ENCODE data around the gene FBLN7. TPM values are rescaled to one million over a fixed set of nuclear protein-coding genes. Genes with fewer than 3 reads are reported as not detected.

FBLN7 gene
- total RNA-seq, 2 donors from 2014 or later: 0.70 to 1.5 TPM

DNA sequence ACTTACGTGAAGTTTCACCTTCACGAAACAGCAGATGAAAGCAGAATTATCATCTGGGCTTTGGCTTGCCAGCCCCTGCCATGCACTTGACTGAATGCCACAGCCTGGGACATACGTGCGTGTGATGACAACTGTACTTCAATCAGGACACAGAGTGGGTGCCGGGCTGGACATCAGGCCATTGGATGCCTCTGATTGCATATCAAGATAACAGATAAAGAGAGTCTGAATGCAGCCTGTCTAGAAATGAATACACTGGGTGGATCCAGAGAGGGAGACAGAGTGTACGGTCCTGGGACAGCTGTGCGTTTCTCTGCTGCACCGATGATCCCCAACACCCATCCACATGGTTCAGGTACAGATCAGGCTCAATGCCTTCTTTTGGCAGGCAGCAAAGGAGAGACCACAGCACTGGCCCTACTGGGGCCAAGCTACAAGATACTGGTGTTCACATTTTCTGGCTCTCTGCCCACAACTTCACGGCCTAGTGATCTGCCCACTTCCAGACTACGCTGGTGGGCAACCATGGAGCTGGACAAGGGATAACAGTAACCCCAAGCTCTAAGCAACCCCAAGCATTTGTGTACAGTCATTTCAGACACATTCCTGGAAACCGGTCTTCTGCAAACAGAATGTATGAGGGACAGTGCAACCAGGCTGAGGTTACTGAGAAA lies 35.6 kb downstream of the FBLN7 start:
- ATAC-seq: no peak
- intact Hi-C loops (cut with DNase I, micrococcal nuclease): no loop called here
- DNase-seq: no peak

DNA sequence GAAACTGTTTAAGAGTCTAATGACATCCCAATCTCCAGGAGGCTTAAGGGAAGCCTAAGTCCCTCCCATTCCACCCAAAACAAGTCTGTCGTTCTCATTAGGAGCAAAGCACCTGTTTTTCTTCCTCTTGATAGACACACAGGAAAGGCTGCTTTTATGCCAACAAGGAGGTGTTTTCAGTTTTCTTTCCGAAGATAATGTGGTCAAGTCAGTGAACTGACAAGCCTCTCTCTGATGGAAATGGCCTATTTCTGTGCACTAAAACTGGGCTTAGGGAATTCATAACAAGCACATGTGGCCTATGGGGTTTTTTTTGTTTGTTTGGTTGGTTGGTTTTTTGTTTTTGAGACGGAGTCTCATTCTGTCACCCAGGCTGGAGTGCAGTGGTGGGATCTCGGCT lies 36.2 kb downstream of the FBLN7 start:
- ATAC-seq (no peak), DNase-seq (no peak)
- intact Hi-C loops (cut with DNase I, micrococcal nuclease): no loop called here

DNA sequence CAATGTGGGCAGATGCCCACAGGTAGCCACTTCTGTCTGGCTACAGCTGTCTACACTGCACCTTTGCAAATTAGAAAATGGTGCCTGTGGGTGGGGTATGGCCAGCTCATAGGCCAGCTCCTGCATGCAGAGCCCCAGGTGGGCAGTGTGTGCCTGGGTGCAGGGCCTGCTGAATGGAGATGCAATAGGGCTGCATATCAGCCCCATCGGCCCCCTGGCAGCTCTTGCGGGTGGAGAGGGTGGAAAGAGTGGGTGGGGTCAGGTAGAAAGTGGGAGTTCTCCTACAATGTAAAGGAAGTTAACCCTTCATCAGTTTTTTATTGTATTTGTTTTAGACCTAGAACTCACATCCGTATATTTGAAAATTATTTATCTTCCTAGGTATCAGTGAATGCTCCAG lies 37.1 kb downstream of the FBLN7 start:
- no peak for DNase-seq

DNA sequence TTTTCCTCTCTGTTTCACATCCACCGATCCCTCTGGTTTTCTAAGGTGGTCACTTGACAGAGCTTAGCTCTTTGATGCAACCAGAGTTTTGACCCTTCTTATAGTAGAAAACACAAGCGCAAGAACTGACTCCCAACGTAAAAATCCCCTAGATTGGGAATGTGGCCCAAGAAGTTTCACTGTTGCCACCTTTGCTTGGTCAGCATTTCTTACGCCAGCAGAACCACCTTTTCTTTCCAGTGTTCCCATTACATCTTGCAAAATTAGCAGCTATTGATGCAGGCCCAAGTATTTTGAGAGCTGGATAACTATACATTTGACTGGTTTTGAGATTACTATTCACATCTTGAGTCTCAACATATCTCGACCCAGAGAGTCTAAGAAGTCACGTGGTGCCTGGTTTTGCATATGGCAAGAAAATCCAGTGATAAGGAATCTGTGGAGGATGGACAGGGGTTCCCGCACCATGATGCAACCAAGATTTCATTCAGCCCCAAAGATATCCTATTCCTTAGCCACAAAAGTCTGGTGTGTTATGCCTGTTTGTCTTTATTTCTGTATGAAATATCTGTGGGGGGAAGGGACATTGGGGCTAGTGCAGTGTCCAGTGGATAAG lies 37.9 kb downstream of the FBLN7 start:
- intact Hi-C loops (cut with DNase I, micrococcal nuclease): no loop called here
- no peak for DNase-seq
- no peak for ATAC-seq

More for the DNA sequence above, 37.1 kb downstream of the FBLN7 start:
- intact Hi-C loops (cut with DNase I, micrococcal nuclease): no loop called here
- no peak for ATAC-seq

DNA sequence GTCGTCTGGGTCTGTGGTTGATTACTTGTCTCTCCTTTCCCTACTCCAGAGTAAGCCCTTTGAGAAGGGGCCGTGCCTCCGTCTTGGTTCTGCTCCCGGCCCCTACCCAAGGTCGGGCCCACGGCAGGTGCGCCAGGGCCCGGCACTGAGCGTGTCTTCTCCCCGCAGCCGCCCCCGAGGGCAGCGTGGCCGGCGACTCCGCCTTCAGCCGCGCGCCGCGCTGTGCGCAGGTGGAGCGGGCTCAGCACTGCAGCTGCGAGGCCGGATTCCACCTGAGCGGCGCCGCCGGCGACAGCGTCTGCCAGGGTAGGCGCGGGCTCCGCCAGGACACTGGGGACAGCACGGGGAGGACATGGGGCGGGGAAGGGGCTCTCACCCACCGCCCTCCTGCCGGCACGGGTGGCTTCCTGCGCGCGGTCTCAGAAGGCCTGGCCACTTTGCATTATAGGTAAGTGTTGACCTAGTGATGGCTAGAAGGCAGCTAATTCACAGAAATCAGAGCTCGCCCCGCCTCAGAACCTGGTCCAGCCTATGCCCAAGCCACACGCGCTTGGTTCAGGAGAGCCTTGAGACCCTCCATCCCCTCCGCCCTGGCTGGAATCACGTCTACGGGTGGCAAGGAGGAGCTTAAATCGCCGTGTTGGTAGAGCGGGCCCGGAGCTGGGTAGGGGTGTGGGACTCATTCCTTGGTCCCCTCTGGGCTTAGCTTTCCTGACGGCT lies 43.5 kb downstream of the FBLN7 start:
- peak in 1 of 2 donors; percentile 28 for DNase-seq
- intact Hi-C loops (cut with DNase I, micrococcal nuclease): no loop called here
- peak; percentile 74 for ATAC-seq

DNA sequence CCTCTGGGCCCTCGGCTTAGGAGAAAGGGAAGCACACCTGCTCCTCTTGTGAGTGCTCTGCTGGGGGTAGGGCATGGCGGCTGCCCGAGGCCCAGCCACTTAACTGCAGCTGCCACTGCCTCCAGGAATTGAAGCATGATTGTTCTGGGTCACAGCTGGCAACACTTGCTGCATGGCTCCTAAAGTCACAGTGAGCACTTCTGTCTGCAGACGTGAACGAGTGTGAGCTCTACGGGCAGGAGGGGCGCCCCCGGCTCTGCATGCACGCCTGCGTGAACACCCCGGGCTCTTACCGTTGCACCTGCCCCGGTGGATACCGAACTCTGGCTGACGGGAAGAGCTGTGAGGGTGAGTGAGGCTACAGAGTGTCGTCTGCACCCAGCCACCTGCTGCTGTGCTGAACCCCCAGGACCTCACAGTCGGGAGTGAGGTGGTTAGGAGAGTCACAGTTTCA lies 44.4 kb downstream of the FBLN7 start:
- ATAC-seq (no peak), DNase-seq (peak in 1 of 2 donors; percentile 16)
- intact Hi-C loops (cut with DNase I, micrococcal nuclease): no loop called here

DNA sequence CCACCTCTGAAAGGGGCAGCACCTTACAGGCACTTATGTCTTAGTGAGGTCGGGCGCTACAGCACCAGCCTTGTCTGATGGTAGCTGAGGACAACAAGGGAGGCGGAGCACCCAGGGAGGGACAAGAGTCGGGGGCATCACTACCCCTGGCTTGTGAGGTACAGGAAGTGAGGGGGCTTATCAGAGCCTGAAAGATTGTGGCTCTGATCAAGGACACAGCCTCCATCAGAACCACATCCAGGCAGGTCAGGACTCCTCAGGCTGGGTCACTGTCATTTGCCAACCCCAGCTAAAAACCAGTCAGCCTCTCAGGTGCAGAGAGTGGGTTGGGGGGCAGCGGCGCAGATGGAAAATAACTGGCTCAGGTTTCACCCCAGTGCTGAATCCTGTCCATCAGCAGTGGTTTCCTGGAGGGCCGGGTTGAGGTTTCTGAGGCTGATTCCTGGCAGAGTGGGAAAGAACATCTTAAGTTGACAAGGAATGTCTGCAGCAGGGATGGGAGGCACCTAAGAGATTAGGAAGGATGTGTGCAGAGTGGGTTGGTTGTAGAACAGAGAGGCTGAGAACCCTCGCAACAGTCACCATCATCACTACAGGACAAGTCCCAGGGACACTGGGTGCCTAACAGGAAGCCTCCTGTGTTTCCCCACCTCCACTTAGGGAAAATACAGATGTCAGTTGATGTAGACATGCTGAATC lies 45.3 kb downstream of the FBLN7 start:
- no peak for ATAC-seq
- no peak for DNase-seq
- intact Hi-C loops (cut with DNase I, micrococcal nuclease): no loop called here

DNA sequence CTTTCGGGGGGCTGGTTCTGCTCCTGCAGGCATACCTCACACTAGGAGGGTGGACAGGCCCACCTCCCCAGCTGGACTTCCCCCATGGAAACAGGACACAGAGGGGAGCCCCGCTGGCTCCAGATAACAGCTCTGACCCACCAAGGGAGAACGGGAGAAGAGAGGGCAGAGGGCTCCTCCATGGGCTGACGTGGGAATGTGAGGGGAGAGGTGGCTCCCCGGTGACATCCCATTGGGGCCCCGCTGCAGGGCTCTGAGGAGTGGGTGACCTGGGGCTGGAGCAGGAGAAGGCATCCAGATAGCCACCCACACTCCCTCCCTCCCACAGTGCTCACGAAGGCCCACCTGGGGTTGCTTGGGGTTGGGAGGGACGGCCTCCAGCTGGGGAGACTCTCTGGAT lies 45.9 kb downstream of the FBLN7 start:
- ATAC-seq (no peak), DNase-seq (no peak)
- intact Hi-C loops (cut with DNase I, micrococcal nuclease): no loop called here

DNA sequence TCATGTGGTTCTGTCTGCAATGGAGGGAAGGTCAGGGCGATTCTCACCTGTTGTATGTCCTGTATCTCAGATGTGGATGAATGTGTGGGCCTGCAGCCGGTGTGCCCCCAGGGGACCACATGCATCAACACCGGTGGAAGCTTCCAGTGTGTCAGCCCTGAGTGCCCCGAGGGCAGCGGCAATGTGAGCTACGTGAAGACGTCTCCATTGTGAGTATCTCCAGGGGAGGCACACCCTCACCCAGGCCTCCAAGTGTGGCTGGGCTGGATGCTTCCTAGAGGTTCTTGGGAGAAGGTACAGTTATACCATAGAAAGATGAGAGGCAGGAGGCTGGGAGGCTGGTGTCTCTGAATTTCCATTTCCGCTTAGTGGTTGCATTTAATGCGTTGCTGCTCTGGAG lies 46.9 kb downstream of the FBLN7 start:
- DNase-seq (no peak), ATAC-seq (no peak)
- intact Hi-C loops (cut with DNase I, micrococcal nuclease): no loop called here

DNA sequence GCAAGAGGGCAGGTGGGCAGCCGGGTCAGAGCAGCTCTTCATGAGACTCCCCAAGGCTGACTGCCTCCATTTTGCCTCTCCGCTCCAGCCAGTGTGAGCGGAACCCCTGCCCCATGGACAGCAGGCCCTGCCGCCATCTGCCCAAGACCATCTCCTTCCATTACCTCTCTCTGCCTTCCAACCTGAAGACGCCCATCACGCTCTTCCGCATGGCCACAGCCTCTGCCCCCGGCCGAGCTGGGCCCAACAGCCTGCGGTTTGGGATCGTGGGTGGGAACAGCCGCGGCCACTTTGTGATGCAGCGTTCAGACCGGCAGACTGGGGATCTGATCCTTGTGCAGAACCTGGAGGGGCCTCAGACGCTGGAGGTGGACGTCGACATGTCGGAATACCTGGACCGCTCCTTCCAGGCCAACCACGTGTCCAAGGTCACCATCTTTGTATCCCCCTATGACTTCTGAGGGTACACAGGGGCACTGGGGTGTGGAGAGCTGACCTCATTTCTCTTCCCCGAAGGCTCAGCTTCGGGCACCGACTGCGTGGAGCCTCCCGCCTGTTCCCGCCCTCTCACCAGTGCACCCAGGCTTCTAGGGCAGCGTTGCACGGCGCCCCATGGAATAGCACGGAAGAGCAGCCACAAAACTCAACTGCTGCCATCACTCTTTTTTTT lies 49.0 kb downstream of the FBLN7 start:
- DNase-seq (no peak), ATAC-seq (no peak)
- intact Hi-C loops (cut with DNase I, micrococcal nuclease): no loop called here

DNA sequence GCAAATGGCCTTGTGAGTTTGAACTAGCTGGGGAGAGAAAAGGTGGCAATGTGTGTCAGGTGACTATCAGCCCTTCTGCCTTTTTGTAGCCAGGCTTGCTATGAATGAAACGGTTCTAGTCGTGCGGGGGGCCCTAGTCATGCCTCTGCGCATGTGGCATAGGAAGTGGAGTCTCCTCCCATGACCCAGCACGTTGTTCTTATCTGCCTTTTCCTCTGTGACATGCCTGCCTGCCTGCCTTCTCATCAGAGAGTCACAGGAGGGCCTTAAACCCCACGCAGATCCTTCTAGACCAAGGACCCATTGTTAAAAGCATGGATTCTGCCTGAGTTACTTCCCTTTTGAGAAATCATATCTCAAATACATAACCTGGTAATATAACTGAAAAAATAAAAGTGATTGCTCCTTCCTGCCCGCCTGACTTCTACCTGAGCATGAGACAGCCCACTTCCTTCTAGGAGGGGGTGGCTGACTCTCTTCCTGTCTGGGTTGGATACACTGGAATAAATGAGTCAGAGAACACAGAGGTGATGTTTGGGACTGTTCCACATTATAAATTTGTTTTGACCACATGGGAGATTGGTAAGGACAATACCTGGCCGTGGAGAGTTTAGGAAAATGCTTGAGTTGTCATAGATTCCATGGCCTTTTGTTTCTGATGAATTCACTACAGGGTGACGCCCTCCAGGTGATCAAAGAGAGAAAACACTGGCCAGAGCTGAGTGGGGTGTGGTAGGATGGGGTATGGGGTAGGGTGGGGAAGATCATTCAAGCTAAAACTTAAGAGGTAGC lies 49.8 kb downstream of the FBLN7 start:
- DNase-seq (peak in 1 of 2 donors; percentile 28), ATAC-seq (peak; percentile 59)
- intact Hi-C loops (cut with DNase I, micrococcal nuclease): no loop called here

DNA sequence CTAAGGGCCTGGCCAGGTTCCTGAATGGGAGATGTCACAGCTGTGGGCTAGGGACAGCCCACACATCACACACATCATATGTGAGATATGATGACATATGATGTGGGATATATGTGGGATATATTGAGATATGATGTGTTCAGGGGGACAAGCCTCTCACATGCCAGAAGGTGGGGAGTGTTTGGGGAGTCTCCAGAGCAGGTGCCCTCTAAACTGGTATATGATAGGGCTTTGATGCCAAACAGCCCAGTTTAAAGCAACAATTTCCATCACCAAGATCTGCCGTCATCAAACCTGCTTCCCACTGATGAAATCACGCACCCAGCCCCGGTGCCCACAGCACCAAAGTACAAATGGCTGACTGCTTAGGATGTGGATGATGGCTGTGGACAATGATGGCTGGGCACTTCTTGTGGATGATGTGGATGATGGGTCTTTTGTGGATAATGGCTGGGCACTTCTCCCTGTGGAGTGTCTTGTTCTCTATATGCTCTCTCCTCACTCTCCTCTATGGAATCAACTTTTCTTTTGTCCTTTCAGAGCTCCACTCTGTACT lies 50.9 kb downstream of the FBLN7 start:
- DNase-seq (no peak), ATAC-seq (no peak)
- intact Hi-C loops (cut with DNase I, micrococcal nuclease): no loop called here

DNA sequence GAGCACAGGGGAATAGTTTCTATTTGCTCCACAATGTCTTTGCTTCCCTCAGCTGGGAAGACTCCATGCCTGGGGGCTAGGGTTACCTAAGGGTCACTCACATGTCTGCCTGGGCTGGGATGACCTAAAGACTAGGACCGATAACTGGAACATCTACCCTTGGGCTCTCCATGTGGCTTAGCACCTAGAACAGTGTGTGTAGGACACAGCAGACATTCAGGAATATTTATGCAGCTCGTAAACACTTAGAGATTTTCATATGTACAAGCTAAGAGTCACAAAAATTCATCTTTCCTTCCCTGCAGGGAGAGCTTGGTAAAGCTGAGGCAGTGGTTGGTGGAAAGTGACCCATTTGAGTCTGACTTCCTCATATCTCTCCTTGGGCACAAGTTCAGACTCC lies 55.8 kb downstream of the FBLN7 start:
- intact Hi-C loops (cut with DNase I, micrococcal nuclease): no loop called here
- ATAC-seq (no peak), DNase-seq (no peak)

DNA sequence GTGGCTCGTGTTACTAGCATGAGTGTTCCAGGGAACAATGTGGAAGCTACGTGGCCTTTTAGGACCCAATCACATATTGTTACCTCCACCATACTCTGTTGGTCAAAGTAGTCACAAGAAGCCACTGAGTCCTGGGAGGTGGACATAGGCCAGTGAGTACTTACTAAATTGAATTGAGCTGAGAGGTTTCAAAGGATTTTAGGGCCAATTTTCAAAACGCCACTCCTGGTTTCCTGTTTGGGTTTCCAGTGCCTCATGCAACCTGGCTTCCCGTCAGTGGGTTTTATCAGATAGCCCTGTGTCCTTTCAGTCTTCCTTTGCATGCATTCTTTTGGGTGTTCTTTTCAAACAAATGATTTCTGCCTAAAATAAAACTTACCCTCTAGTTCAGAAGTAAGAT lies 56.3 kb downstream of the FBLN7 start:
- DNase-seq: no peak
- ATAC-seq: no peak
- intact Hi-C loops (cut with DNase I, micrococcal nuclease): no loop called here

DNA sequence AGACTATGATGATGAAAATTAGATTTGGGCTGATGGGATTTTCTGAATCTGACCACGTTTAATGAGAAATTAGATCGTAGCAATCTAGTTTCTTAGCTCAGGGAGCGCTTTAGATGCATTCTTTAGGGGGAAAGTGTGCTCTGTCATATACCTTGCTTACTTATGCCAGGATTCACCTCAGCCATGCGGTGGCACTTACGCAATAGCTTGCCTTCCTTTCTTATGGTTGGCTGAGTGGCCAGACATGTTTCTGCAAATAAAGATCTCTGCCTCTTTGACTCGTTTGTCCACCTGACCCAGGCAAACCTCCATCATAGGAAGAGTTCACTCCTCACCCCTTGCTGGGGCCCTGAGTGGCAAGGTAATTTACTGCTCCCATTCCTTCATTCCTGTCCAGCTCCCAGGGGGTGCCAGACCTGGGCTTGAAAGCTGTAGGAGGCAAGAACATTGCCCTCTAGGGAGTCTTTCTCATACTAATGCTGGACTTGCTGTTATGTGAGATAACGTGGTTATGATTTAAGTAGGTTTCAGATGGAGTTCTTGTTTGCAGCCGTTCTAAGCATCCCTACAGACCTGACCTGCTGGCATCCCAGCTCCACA lies 57.1 kb downstream of the FBLN7 start:
- intact Hi-C loops (cut with DNase I, micrococcal nuclease): no loop called here
- DNase-seq (no peak), ATAC-seq (no peak)

DNA sequence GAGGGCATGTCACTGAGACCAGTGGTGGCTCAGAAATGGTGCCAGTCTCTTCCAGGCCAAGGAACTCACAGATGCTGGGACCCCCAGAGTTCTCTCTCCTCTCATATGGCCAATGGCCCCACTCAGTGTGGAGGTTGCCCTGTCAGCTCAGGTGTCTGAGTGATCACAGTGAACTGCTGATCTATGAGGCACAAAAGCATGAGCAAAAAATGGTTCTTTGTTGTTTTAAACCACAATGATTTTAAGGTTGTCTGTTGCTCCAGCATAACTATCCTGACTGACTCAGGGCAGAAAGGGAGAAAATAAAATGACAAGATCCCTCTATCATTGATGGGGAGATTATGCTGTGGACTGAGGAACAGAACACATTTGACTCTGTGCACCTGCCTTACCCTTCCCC lies 57.8 kb downstream of the FBLN7 start:
- no peak for ATAC-seq
- intact Hi-C loops (cut with DNase I, micrococcal nuclease): no loop called here
- no peak for DNase-seq

DNA sequence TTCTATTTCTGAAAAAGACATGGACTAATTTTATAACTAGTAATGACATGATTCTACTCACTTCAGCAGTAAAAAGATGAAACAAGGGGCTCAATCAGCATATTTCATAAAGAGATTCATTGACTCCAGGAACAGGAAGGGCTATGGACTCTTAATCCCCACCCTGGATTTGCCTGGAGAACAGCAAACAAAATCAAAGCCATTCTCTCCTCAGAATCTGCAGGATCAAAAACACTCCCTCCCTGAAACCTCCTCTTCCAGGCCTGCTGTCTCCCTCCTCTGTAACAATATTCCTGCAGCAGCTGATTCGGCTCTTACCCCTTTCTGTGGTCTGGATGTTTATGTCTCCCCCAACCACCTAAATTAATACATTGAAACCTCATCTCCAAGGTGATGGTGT lies 59.7 kb downstream of the FBLN7 start:
- DNase-seq: no peak
- intact Hi-C loops (cut with DNase I, micrococcal nuclease): no loop called here
- no peak for ATAC-seq

DNA sequence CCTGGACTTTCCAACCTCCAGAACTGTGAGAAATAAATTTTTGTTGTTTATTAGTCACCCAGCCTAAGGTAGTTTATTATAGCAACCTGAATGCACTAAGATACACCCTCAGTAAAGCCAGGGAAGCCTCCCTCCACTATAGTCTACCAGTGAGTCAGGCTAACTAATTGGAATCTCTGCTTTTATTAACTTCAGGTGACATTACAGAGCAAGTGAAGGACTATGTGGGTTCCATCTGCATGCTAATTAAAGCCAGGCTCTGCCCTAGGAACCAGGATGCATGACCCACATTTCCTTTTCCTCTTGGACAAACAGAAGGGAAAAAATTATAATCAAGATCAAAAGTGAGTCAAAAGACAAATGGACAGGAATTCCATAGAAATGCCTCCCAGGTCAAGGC lies 60.6 kb downstream of the FBLN7 start:
- ATAC-seq: no peak
- intact Hi-C loops (cut with DNase I, micrococcal nuclease): no loop called here
- DNase-seq: no peak
